GM12878 (cell line): Measurements from ENCODE around the gene MRPL41.

ENCODE experiments used
- ATF7 ChIP-seq: fragments of 450-650 bp; IDR thresholded peaks from 2 replicates; pipeline ENCODE4 v1.6.1; 2016; ENCODE audit warnings: low read depth, mild to moderate bottlenecking
- CBFB ChIP-seq: IDR thresholded peaks from 2 replicates; pipeline ENCODE4 v1.6.1; 2016; ENCODE audit warnings: antibody characterized with exemption, low read depth
- CREM ChIP-seq: IDR thresholded peaks from 2 replicates; pipeline ENCODE4 v1.6.1; 2014; ENCODE audit warnings: antibody characterized with exemption, low read depth
- CTCF ChIP-seq, 3 experiments: IDR thresholded peaks in 2 of 3; conservative IDR thresholded peaks in 1 of 3; 2 replicates each; pipeline ENCODE4 v1.5.1; 2011; ENCODE audit warnings: low read depth in 3 of 3, low read length in 3 of 3, mild to moderate bottlenecking in 3 of 3, control low read depth in 2 of 3, moderate library complexity in 2 of 3, inconsistent platforms in 1 of 3, mixed read lengths in 1 of 3; ENCODE audit not compliant: control insufficient read depth in 2 of 3, insufficient read depth in 1 of 3; ENCODE audit errors: extremely low read depth in 1 of 3
- ESRRA ChIP-seq: IDR thresholded peaks from 2 replicates; pipeline ENCODE4 v1.6.1; 2012; ENCODE audit warnings: mild to moderate bottlenecking, low read length, improper control_type of control experiment
- FOS ChIP-seq: IDR thresholded peaks from 3 replicates; pipeline ENCODE4 v1.6.1; 2011; ENCODE audit warnings: borderline replicate concordance; ENCODE audit not compliant: insufficient read length; ENCODE audit errors: extremely low read depth
- KDM1A ChIP-seq: fragments of 200-600 bp; sonication (generic); IDR thresholded peaks from 2 replicates; pipeline ENCODE4 v1.6.1; 2016; ENCODE audit warnings: borderline replicate concordance
- NR2F1 ChIP-seq: fragments of 450-650 bp; conservative IDR thresholded peaks from 2 replicates; pipeline ENCODE4 v1.6.1; 2017; ENCODE audit warnings: mild to moderate bottlenecking
- POLR2A ChIP-seq: IDR thresholded peaks from 2 replicates; pipeline ENCODE4 v1.6.1; 2011; ENCODE audit warnings: low read depth, mild to moderate bottlenecking, low read length
- POLR2AphosphoS5 ChIP-seq: IDR thresholded peaks from 2 replicates; pipeline ENCODE4 v1.6.1; 2011; ENCODE audit warnings: mild to moderate bottlenecking, low read length, inconsistent platforms

DNA sequence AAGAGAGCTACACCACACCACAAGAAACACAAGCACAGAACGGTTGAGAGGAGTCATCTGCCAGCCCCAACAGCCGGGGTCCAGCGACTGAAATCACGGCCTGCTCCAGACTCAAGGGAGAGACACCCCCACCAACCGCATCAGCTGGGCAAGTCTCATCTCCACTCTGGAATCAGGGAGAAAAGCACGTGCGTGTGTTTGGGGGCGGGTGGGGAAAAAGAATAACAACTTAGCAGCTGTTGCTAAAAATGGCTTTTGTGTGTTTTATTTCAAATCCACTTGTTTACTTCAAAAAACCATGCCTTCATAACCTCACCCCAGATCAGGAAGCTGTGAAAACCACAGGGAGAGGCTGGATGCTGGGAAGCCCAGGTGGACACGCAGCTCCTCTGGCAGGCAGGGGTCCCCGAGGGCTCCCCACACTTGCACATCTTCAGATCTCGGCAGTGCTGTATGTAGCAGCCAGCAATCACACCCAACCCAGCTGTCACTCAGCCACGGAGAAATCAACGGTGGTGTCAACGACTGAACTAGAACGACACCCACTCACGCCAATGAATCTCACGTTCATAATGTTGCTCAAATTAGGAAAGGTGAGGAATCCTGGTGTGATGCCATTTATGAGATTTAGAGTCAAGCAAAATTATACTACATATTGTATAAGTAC lies 20.4 kb upstream of the MRPL41 start:
- no peak for TF ChIP-seq CTCF (IDR thresholded peaks at IDR 0.05 in 2 of 3, conservative IDR thresholded peaks at IDR 0.05 in 1 of 3; ENCODE audit: control insufficient read depth in 2 of 3, extremely low read depth in 1 of 3, insufficient read depth in 1 of 3, low read depth in 3 of 3, low read length in 3 of 3)
- TF ChIP-seq ESRRA: no peak
- TF ChIP-seq CBFB: no peak
- no peak for TF ChIP-seq POLR2A
- no peak for TF ChIP-seq FOS
- no peak for TF ChIP-seq POLR2AphosphoS5
- no peak for TF ChIP-seq ATF7
- TF ChIP-seq NR2F1: no peak
- no peak for TF ChIP-seq KDM1A
- TF ChIP-seq CREM: no peak
